NCI-H524 (cell line): ENCODE data around the gene GARIN5B.
"Not testable (repeated sequence)": the region's sequence is repeated elsewhere in the genome, so short reads cannot be mapped to it uniquely, and the experiment has no call there.

ENCODE experiments used
- DNase-seq, 2 experiments: peaks; one replicate each; lab custom pipeline; 2025; lab: John Stamatoyannopoulos, UW

The GARIN5B gene

DNA sequence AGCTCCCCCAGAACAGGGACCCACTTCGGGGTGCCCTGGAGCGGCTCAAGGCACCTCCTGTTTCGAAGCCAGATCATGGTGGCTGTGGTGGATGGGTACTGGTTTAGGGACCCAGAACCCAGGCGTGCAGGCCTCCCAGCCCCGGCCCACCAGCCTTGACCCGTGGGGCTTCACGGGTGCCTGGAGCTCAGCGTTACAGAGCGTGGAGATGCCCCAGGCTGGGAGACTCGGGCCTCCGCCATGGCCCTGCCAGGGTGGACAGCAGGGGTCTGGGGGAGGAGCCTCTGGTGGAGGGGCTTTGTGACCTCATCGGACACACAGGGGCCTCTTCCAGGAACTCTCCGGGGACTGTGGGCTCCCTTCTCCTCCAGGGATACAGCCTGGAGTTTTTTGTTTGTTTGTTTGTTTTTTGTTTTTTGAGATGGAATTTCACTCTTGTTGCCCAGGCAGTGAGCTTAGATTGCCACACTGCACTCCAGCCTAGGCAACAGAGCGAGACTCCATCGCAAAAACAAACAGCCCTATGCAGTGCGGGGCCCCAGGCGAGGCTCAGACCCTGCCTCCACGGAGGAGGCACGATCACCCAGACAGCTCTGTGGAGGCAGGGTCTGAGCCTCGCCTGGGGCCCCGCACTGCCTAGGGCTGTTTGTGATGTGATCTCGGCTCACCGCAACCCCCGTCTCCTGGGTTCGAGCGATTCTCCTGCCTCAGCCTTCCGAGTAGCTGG, at the start of gene GARIN5B:
GARIN5B (minus strand) TSS at position 271 of the 727 bp plus-strand sequence; CDS start at position 77, 194 bp downstream.
- DNase-seq: no peak

DNA sequence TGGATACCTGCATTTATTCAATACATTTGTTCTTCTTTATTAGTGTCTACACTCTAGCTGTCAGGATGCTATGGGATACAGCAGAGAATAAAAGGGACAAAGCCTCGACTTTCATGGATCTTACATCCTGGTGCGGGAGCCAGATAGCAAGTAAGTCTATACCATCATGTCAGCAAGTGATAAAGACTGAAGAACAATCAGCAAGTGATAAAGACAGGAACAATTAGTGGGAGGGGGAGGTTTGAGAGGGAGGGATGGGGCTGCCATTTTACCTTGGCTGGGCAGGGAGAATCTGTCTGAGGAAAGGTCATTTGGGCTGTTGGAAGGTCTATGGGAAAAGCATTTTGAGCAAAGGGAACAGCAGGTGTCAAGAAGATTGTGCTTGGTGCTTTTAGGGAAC, 47.1 kb upstream of the GARIN5B start:
- DNase-seq: no peak

GRCh38 chr19:55409179-55409578, 46.1 kb upstream of the GARIN5B start:
- DNase-seq: not testable (repeated sequence)

- no peak for DNase-seq
Observed at GRCh38 chr19:55408533-55408872, 45.4 kb upstream of the GARIN5B start.

GRCh38 chr19:55407800-55408532, 44.9 kb upstream of the GARIN5B start:
- peak; percentile 99 for DNase-seq

DNA sequence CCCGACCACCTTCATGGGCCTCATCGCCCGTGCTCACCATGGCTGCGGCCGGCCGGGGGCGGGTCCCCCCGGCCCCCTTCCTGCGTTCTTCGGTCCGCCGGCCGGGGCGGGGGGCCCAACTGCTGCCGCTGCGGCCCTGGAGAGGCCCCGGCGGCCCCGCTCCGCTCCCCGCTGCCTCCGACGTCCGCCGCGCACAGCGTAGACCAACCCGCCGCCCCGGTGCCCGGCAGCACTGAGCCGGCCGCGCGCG, 44.4 kb upstream of the GARIN5B start, which contains the start of gene UBE2S:
UBE2S (minus strand) TSS at position 239 of the 250 bp plus-strand sequence; CDS start at position 40, 199 bp downstream.
- not testable (repeated sequence) for DNase-seq

DNA sequence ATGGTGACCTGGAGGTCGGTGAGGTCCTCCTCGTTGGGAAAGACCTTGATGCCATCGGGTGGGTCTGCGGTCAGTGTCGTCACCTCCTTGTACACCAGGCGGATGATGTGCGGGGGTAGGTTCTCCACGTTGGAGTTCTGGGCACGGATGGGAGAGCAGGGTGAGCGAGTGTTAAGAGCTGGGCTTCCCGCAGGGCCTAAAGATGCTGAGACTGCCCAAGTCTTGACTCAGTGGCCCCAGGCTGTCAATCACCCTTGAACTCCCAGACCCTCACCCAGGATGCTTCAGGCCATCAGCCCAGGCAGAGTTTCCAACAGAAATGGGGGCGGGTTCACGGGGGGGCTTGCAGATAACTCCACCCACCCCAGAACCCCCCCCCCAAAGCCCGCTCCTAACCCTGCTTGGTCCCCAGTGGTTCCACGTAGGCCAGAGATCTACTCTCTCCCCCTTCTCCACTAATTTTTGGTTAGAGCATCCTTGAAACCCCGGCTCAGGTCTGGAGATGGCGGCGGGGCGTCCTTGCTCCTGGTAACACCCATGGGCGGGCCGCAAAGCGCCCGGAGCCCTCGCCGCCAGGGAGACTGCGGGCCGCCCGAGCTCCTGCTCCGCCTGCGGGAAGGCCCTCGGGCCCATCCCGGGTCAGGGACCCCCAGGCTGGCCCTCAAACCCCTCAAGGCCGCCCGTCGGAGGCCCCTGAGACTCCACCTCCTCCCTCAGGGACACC, 43.9 kb upstream of the GARIN5B start:
- peak in 1 of 2 experiments; percentile 22 for DNase-seq

DNA sequence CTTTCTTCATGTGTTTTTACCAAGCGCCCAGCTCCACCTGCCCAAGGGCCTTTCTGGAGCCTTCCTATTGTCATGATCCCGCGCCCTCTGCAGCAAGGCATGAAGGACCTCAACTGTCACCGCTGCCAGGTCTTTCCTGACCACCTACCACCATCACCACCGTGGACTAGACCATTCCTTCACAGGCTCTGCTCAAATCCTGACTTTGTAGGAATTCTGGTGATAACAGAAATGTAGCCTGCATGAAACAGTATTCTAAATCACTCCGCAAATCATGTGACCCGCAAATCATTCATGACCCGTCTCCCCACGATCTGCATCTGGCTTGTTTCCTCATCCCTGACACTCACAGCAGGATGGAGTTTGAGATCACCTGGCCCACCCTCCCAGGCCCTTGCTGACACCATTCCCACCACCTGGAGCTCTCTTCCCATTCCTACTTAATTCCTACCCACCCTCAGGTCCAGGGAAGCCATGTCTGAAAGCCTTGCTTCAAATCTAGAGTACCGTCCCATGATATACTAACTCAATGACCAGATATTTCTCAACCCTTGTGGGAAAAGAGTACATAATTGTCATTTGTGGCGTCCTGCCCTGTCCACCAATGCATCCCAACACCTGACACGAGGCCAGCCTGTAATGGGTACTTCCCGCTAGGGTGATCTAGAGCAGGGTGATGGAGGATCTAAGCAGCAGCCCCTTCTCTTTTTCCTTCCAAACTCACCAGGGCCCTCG, 43.2 kb upstream of the GARIN5B start:
- no peak for DNase-seq

- DNase-seq: no peak
Observed at GRCh38 chr19:55405638-55406037, 42.6 kb upstream of the GARIN5B start.

GRCh38 chr19:55402509-55402908, 39.4 kb upstream of the GARIN5B start:
- DNase-seq: no peak

DNA sequence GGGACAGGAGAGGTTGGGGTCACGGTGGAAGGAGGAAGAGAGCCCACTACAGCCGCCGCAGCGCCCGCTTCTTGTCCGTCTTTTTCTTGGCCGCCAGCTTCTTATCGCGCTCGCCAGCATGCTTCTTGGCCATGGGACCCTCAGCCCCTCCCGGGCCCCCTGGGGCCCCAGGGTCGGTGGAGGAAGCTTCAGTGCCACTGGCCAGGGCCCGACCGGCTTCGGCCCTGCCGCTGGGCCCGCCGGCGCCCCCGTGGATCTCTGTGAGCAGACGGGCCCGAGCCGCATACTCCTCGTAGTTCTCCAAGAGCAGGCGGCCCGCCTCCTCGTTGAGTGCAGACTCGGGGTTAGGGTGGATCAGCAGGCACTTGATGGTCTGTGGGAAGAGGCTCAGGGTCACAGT, 38.3 kb upstream of the GARIN5B start:
- not testable (repeated sequence) for DNase-seq

DNA sequence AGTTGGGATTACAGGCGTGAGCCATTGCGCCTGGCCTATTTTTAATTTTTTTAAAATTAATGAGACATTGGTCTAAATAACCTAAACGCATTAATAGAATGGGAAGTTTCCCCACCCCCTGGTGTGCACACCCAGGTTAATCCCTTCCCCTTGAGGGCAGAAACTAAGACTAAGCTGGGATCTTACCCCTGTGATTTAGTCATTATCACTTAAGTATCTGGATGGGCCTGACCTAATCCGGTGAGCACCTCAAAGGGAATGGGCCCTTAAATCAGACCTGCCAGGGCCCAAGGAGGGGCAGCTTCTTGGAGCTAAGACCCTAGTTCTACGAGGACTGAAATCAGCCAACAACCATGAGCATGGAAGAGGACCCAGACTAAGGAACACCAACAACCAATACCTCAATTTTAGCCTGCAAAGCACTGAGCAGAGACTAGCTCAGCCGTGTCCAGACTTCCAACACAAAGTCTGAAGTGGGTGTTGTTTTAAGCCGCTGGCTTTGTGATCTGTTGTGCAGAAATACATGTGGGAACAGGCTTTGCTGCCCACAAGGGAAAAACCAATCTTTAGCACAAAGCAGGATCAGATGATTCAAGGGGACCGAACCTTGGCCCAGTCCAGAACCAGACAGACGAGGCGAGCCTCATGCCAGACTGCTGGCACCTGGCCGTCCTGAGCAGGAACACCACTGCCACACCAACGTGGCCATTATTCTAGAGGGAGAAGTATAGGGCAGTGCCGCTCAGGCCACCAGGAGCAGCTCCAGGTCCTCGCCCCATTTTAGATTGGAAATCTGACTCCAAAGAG, 37.4 kb upstream of the GARIN5B start:
- no peak for DNase-seq

GRCh38 chr19:55398200-55398925, 35.3 kb upstream of the GARIN5B start:
- DNase-seq: no peak

- no peak for DNase-seq
Observed at GRCh38 chr19:55392820-55393761, 30.0 kb upstream of the GARIN5B start.

GRCh38 chr19:55391702-55392615, 28.9 kb upstream of the GARIN5B start:
- no peak for DNase-seq

- no peak for DNase-seq
Observed at GRCh38 chr19:55391191-55391670, 28.2 kb upstream of the GARIN5B start.

- no peak for DNase-seq
Observed at GRCh38 chr19:55390461-55390880, 27.4 kb upstream of the GARIN5B start.
